ENCODE data around the gene NPY2R. TPM values are rescaled to one million over a fixed set of nuclear protein-coding genes. Genes with fewer than 3 reads are reported as not detected.

NPY2R gene
- total RNA-seq, 2 donors from 2014 or later, result not detected

Other genes with a start within 250 kb of the NPY2R start
- 10 to 100 TPM; 19.5 to 29.7 TPM for gene MAP9, start 168.3 kb downstream of the NPY2R start, total RNA-seq

All from T-helper 17 cell (primary cell).